CD4-positive, alpha-beta T cell treated with Interleukin-12 subunit alpha and Interleukin-12 subunit beta, for 1 hour (primary cell): ENCODE results near the gene P2RY2.
"Not testable (repeated sequence)": the region's sequence is repeated elsewhere in the genome, so short reads cannot be mapped to it uniquely, and the experiment has no call there.

Experiments used
- DNase-seq: peaks from one replicate; pipeline ENCODE4 v3.0.0-alpha.2; 2020

Gene P2RY2

GRCh38 chr11:73229896-73230875 is 12.1 kb downstream of the P2RY2 start:
- DNase-seq = no peak

GRCh38 chr11:73230931-73231330 is 12.8 kb downstream of the P2RY2 start:
- no peak for DNase-seq

- DNase-seq = not testable (repeated sequence)
Observed at GRCh38 chr11:73232487-73232886, 14.4 kb downstream of the P2RY2 start.

GRCh38 chr11:73233211-73233610 is 15.1 kb downstream of the P2RY2 start:
- DNase-seq = no peak

- no peak for DNase-seq
Observed at GRCh38 chr11:73233692-73234470, 15.8 kb downstream of the P2RY2 start.

GRCh38 chr11:73234471-73235181 is 16.5 kb downstream of the P2RY2 start:
- no peak for DNase-seq

GRCh38 chr11:73235236-73235786 is 17.2 kb downstream of the P2RY2 start:
- no peak for DNase-seq

- DNase-seq = no peak
Observed at GRCh38 chr11:73236205-73236765, 18.2 kb downstream of the P2RY2 start.

- no peak for DNase-seq
Observed at GRCh38 chr11:73236854-73237253, 18.8 kb downstream of the P2RY2 start.

GRCh38 chr11:73237471-73238290 is 19.6 kb downstream of the P2RY2 start:
- DNase-seq = no peak

- no peak for DNase-seq
Observed at GRCh38 chr11:73239111-73239521, 21.0 kb downstream of the P2RY2 start.

- no peak for DNase-seq
Observed at GRCh38 chr11:73239571-73240189, 21.6 kb downstream of the P2RY2 start.

GRCh38 chr11:73240190-73240781 is 22.2 kb downstream of the P2RY2 start:
- DNase-seq = no peak

GRCh38 chr11:73241300-73241699 is 23.2 kb downstream of the P2RY2 start:
- DNase-seq = no peak

- DNase-seq = peak; percentile 53
Observed at GRCh38 chr11:73242251-73243092, 24.4 kb downstream of the P2RY2 start.

GRCh38 chr11:73243093-73243485 is 25.0 kb downstream of the P2RY2 start:
- DNase-seq = no peak

- no peak for DNase-seq
Observed at GRCh38 chr11:73244589-73245240, 26.6 kb downstream of the P2RY2 start.

GRCh38 chr11:73245461-73245860 is 27.4 kb downstream of the P2RY2 start:
- DNase-seq = no peak

- no peak for DNase-seq
Observed at GRCh38 chr11:73246303-73246702, 28.2 kb downstream of the P2RY2 start.
